B cell (primary cell): ENCODE results near the gene WASF3. TPM values are rescaled to one million over a fixed set of nuclear protein-coding genes. Genes with fewer than 3 reads are reported as not detected.

Source experiments
- ATAC-seq: fragments of 200-7000 bp; cut with Tn5 transposase; one replicate; pipeline ENCODE4 v1.10.0; 2021; ENCODE audit warnings: low read depth, mild to moderate bottlenecking, moderate number of reproducible peaks, moderate library complexity
- CTCF ChIA-PET: fragments of 350-600 bp; sonication (Branson Sonifier 250); formaldehyde crosslinking; loops from one replicate; lab custom pipeline; 2021; ENCODE audit warnings: antibody characterized with exemption, inconsistent platforms; lab: Charles Lee
- POLR2A ChIA-PET: fragments of 350-600 bp; sonication (Branson Sonifier 250); formaldehyde crosslinking; loops from one replicate; lab custom pipeline; 2021; ENCODE audit warnings: antibody characterized with exemption; lab: Charles Lee
- DNase-seq: peaks from one replicate; pipeline ENCODE4 v3.0.0; 2013
- H2AFZ ChIP-seq: 2 replicates; pipeline ENCODE4 v1.6.1; 2012; ENCODE audit warnings: mild to moderate bottlenecking, low read depth, low read length; ENCODE audit not compliant: insufficient read depth, poor library complexity, severe bottlenecking
- H3K27ac ChIP-seq, 2 donors: 1 replicate in 1 of 2; 2 replicates in 1 of 2; pipeline ENCODE4 v1.5.1; 2012 to 2013; ENCODE audit warnings: low read length in 2 of 2, mild to moderate bottlenecking in 2 of 2, moderate library complexity in 1 of 2
- H3K27me3 ChIP-seq, 4 experiments: fragments of 200-600 bp in 1 of 4; sonication (generic) in 1 of 4; replicated peaks in 1 of 4; 1 replicate in 2 of 4; 2 replicates in 2 of 4; pipeline versions ENCODE4 v1.6.1 to v1.7.0; 2013 to 2016; ENCODE audit warnings: low read length in 3 of 4, mild to moderate bottlenecking in 2 of 4, mixed read lengths in 1 of 4, moderate library complexity in 1 of 4; ENCODE audit not compliant: insufficient read depth in 4 of 4, control insufficient read depth in 3 of 4; ENCODE audit errors: control extremely low read depth in 1 of 4
- H3K36me3 ChIP-seq, 2 experiments: replicated peaks in 1 of 2; 1 replicate in 1 of 2; 2 replicates in 1 of 2; pipeline versions ENCODE4 v1.6.1 to v1.7.1; 2013; ENCODE audit warnings: low read length in 1 of 2; ENCODE audit not compliant: insufficient read depth in 2 of 2, control insufficient read depth in 1 of 2; ENCODE audit errors: control extremely low read depth in 1 of 2, extremely low read depth in 1 of 2
- H3K4me1 ChIP-seq, 2 donors: fragments of 200-600 bp in 1 of 2; sonication (generic) in 1 of 2; 1 replicate in 1 of 2; 2 replicates in 1 of 2; pipeline versions ENCODE4 v1.5.1 to v1.6.1; 2013 to 2017; ENCODE audit warnings: low read length in 2 of 2; ENCODE audit not compliant: control insufficient read depth in 2 of 2, insufficient read depth in 2 of 2
- H3K4me2 ChIP-seq: replicated peaks from 2 replicates; pipeline ENCODE3; 2012; ENCODE audit warnings: mild to moderate bottlenecking, low read depth, low read length; ENCODE audit not compliant: poor library complexity, severe bottlenecking
- H3K4me3 ChIP-seq, 5 experiments: fragments of 200-600 bp in 1 of 5; sonication (generic) in 1 of 5; 1 replicate in 3 of 5; 2 replicates in 2 of 5; pipeline versions ENCODE4 v1.5.1 to v1.7.0; 2011 to 2016; ENCODE audit warnings: low read length in 4 of 5, mild to moderate bottlenecking in 4 of 5, low read depth in 2 of 5, control low read depth in 1 of 5, moderate library complexity in 1 of 5; ENCODE audit not compliant: insufficient read depth in 1 of 5; ENCODE audit errors: control extremely low read depth in 1 of 5, extremely low read depth in 1 of 5
- H3K79me2 ChIP-seq: fragments of 200-600 bp; sonication (generic); one replicate; pipeline ENCODE4 v1.6.0; 2016; ENCODE audit warnings: low read length; ENCODE audit not compliant: control insufficient read depth, insufficient read depth
- H3K9ac ChIP-seq: fragments of 200-600 bp; sonication (generic); 2 replicates; pipeline ENCODE4 v1.6.1; 2017; ENCODE audit warnings: mild to moderate bottlenecking, low read length, moderate library complexity
- H3K9me3 ChIP-seq, 3 donors: one replicate each; pipeline versions ENCODE4 v1.6.1 to v1.7.1; 2013; ENCODE audit warnings: low read length in 2 of 3; ENCODE audit not compliant: control insufficient read depth in 2 of 3, insufficient read depth in 1 of 3; ENCODE audit errors: control extremely low read depth in 1 of 3
- H4K20me1 ChIP-seq: 2 replicates; pipeline ENCODE4 v1.6.0; 2012; ENCODE audit warnings: mild to moderate bottlenecking, low read length; ENCODE audit not compliant: insufficient read depth, control insufficient read depth, poor library complexity, severe bottlenecking
- H3K27ac Mint-ChIP-seq: one replicate; pipeline ENCODE4 v1.8.0; 2021; ENCODE audit warnings: mixed read lengths
- H3K27me3 Mint-ChIP-seq: one replicate; pipeline ENCODE4 v1.8.0; 2021; ENCODE audit warnings: mixed read lengths
- H3K4me1 Mint-ChIP-seq: one replicate; pipeline ENCODE4 v1.8.0; 2021; ENCODE audit warnings: mixed read lengths
- H3K4me3 Mint-ChIP-seq: one replicate; pipeline ENCODE4 v1.8.0; 2021; ENCODE audit warnings: mixed read lengths
- H3K9me3 Mint-ChIP-seq: one replicate; pipeline ENCODE4 v1.8.0; 2022; ENCODE audit warnings: mixed read lengths; ENCODE audit not compliant: insufficient read depth
- CTCF ChIP-seq: fragments of 200-600 bp; IDR thresholded peaks from one replicate; pipeline ENCODE4 v1.8.0; 2022; ENCODE audit warnings: antibody characterized with exemption, mild to moderate bottlenecking
- EZH2 ChIP-seq: IDR thresholded peaks from 2 replicates; pipeline ENCODE4 v1.6.1; 2012; ENCODE audit warnings: borderline replicate concordance, low read depth, mild to moderate bottlenecking, moderate library complexity, low read length; ENCODE audit not compliant: insufficient read depth, poor library complexity, severe bottlenecking
- WGBS: methylation state at CpG from one replicate; pipeline ENCODE4 v1.1.5; 2013; ENCODE audit warnings: missing lambda C conversion rate; ENCODE audit not compliant: insufficient coverage; 5-methylcytosine and 5-hydroxymethylcytosine counted together
- intact Hi-C: fragments of 100-400 bp; cut with micrococcal nuclease; formaldehyde crosslinking; loops from one replicate; pipeline ENCODE4 v1.10.0; 2022
- polyA minus RNA-seq: library from RNA; depleted of rRNA, polyadenylated mRNA; stranded (reverse); fragments of >200 nt; gene quantifications from 2 replicates; pipeline ENCODE4 v1.2.3, GENCODE V29; 2012
- polyA plus RNA-seq: library from polyadenylated mRNA; depleted of rRNA; stranded (reverse); fragments of >200 nt; gene quantifications from 2 replicates; pipeline ENCODE4 v1.2.3, GENCODE V29; 2012
- total RNA-seq, 2 donors: library from RNA; stranded (reverse); fragments of 120-200 nt in 1 of 2; gene quantifications; 1 replicate in 1 of 2; 2 replicates in 1 of 2; pipeline versions ENCODE4 v1.2.3 to v1.2.4, GENCODE V29; 2013 to 2022

Gene WASF3
- 0.34 and 0.89 TPM in 2 replicates for total RNA-seq
- 0.42 TPM for total RNA-seq (2013)
- 0.06 and 0.18 TPM in 2 replicates for polyA plus RNA-seq
- 0.07 TPM in 1 of 2 replicates, not detected in the other for polyA minus RNA-seq

GRCh38 chr13:26557393-26558073, at the start of gene WASF3:
TSS of gene WASF3 (plus strand) at chr13:26557683. CDS start at chr13:26642271, 84,588 bp downstream.
- H3K27ac Mint-ChIP-seq = no peak within 1 kb of the TSS
- Histone ChIP-seq H3K27me3 (peaks cover 0 to 28% (median 19%) of the 10 kb centered on the region in 4 experiments), H2AFZ (peak within 1 kb of the TSS; percentile 32), H3K79me2 (no peaks in the 10 kb centered on the region), H3K27ac (no peak within 1 kb of the TSS), H3K4me3 (peak within 1 kb of the TSS in 3 of 5 experiments; percentile 16 to 25 (median 18)), H3K9me3 (peaks cover 0 to 2% (median 0%) of the 10 kb centered on the region in 3 donors), H3K36me3 (no peaks in the 10 kb centered on the region), H3K9ac (peak within 1 kb of the TSS; percentile 25), H3K4me1 (peaks cover 9 to 10% of the 10 kb centered on the region in 2 donors), H3K4me2 (peak within 1 kb of the TSS; percentile 69), H4K20me1 (no peaks in the 10 kb centered on the region)
- TF ChIP-seq CTCF = no peak
- no peak for TF ChIP-seq EZH2
- H3K27me3 Mint-ChIP-seq = peaks cover 29% of the 10 kb centered on the region
- H3K4me3 Mint-ChIP-seq = peak within 1 kb of the TSS; percentile 80
- CTCF ChIA-PET = no interaction called here
- DNase-seq (peak; percentile 58), ATAC-seq (peak; percentile 92)
- POLR2A ChIA-PET = no interaction called here
- 1% methylated on average over 94 of the region's 94 CpGs for WGBS
- peaks cover 14% of the 10 kb centered on the region for H3K4me1 Mint-ChIP-seq
- no peaks in the 10 kb centered on the region for H3K9me3 Mint-ChIP-seq
- intact Hi-C loops = no loop called here

DNA sequence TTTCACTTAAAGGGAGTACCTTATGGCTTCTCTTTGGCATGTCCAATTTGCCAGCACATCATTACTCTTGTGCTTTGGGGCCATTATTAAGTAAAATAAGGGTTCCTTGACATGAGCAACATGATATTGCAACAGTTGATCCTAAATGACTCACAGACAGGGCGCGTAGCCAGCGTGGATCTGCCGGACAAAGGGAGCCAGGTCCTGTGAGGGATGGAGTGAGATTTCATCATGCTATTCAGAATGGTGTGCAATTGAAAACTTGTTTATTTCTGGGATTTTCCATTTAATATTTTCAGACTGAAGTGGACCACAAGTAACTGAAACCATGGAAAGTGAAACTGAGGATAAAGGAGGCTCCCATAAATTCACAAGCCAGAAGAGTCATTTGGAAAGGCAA, 48.6 kb upstream of the WASF3 start:
- no peaks in the 10 kb centered on the region for H3K4me1 ChIP-seq
- H2AFZ ChIP-seq = no peak overlapping the region
- no peak overlapping the region for H3K27ac ChIP-seq
- no peaks in the 10 kb centered on the region for H3K4me1 Mint-ChIP-seq
- peaks cover 0 to 14% (median 12%) of the 10 kb centered on the region in 3 donors for H3K9me3 ChIP-seq
- H4K20me1 ChIP-seq = no peaks in the 10 kb centered on the region
- ATAC-seq (no peak), DNase-seq (no peak)
- no peak overlapping the region for H3K4me3 Mint-ChIP-seq
- H3K27me3 Mint-ChIP-seq = peaks cover 17% of the 10 kb centered on the region
- H3K9ac ChIP-seq = no peak overlapping the region
- no peak overlapping the region for H3K4me2 ChIP-seq
- ChIA-PET POLR2A (no interaction called here), CTCF (no interaction called here)
- TF ChIP-seq CTCF (no peak), EZH2 (no peak)
- H3K27me3 ChIP-seq = peaks cover 0 to 4% (median 0%) of the 10 kb centered on the region in 4 experiments
- no peaks in the 10 kb centered on the region for H3K9me3 Mint-ChIP-seq
- intact Hi-C loops = no loop called here
- no peak overlapping the region for H3K27ac Mint-ChIP-seq
- H3K4me3 ChIP-seq = no peak overlapping the region
- 100% methylated on average over 4 of the region's 4 CpGs for WGBS
- no peaks in the 10 kb centered on the region for H3K36me3 ChIP-seq
- H3K79me2 ChIP-seq = no peaks in the 10 kb centered on the region
